ENCODE results near the gene CDH4. TPM values are rescaled to one million over a fixed set of nuclear protein-coding genes. Genes with fewer than 3 reads are reported as not detected.

The CDH4 gene
- total and polyA plus RNA-seq, 9 of the 15 experiments (the other 6 are each of a cell fraction or from before 2014, with no cell fraction given), result 0.04 TPM; not detected in 8

DNA sequence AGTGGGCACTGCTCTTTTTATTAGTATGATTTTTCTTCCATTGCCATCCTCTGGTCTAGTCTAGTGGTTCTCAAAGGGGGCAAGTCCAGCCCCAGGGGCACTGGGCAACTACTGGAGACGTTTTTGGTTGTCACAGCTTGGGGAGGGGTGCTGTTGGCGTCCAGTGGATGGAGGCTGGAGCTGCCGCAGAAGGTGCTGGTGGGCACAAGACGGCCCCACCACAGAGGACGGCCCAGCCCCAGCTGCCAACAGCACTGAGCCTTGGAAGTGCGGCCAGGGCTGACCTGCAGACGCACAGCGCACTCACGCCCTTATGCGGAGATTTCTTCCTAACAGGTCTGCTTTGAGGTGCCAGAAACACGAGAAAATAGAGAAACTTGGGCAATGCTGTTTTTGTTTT is 40.3 kb downstream of the CDH4 start:
- TF ChIP-seq, protein P1, sequence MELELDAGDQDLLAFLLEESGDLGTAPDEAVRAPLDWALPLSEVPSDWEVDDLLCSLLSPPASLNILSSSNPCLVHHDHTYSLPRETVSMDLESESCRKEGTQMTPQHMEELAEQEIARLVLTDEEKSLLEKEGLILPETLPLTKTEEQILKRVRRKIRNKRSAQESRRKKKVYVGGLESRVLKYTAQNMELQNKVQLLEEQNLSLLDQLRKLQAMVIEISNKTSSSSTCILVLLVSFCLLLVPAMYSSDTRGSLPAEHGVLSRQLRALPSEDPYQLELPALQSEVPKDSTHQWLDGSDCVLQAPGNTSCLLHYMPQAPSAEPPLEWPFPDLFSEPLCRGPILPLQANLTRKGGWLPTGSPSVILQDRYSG (tag; conservative IDR thresholded peaks at IDR 0.05; ENCODE audit: low read depth), result no peak
- TF ChIP-seq, protein P2, sequence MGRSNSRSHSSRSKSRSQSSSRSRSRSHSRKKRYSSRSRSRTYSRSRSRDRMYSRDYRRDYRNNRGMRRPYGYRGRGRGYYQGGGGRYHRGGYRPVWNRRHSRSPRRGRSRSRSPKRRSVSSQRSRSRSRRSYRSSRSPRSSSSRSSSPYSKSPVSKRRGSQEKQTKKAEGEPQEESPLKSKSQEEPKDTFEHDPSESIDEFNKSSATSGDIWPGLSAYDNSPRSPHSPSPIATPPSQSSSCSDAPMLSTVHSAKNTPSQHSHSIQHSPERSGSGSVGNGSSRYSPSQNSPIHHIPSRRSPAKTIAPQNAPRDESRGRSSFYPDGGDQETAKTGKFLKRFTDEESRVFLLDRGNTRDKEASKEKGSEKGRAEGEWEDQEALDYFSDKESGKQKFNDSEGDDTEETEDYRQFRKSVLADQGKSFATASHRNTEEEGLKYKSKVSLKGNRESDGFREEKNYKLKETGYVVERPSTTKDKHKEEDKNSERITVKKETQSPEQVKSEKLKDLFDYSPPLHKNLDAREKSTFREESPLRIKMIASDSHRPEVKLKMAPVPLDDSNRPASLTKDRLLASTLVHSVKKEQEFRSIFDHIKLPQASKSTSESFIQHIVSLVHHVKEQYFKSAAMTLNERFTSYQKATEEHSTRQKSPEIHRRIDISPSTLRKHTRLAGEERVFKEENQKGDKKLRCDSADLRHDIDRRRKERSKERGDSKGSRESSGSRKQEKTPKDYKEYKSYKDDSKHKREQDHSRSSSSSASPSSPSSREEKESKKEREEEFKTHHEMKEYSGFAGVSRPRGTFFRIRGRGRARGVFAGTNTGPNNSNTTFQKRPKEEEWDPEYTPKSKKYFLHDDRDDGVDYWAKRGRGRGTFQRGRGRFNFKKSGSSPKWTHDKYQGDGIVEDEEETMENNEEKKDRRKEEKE (IDR thresholded peaks at IDR 0.05; ENCODE audit: borderline replicate concordance in 1 of 2, control insufficient read depth in 1 of 2, low read depth in 2 of 2, low read length in 1 of 2), result no peak
- no peak for TF ChIP-seq STAT5A (IDR thresholded peaks at IDR 0.05; ENCODE audit: borderline replicate concordance, low read length)
- no peak for TF ChIP-seq POLR2A (conservative IDR thresholded peaks at IDR 0.05)
- TF ChIP-seq COPS2 (conservative IDR thresholded peaks at IDR 0.05), result no peak
- TF ChIP-seq ZC3H11A (IDR thresholded peaks at IDR 0.05; ENCODE audit: low read depth, low read length), result no peak
- no peak for TF ChIP-seq GATA2 (CRISPR knock-in tag; IDR thresholded peaks at IDR 0.05)
- no peak for TF ChIP-seq PPARD (CRISPR knock-in tag; IDR thresholded peaks at IDR 0.05)
- TF ChIP-seq, protein P3, sequence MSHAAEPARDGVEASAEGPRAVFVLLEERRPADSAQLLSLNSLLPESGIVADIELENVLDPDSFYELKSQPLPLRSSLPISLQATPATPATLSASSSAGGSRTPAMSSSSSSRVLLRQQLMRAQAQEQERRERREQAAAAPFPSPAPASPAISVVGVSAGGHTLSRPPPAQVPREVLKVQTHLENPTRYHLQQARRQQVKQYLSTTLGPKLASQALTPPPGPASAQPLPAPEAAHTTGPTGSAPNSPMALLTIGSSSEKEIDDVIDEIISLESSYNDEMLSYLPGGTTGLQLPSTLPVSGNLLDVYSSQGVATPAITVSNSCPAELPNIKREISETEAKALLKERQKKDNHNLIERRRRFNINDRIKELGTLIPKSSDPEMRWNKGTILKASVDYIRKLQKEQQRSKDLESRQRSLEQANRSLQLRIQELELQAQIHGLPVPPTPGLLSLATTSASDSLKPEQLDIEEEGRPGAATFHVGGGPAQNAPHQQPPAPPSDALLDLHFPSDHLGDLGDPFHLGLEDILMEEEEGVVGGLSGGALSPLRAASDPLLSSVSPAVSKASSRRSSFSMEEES (CRISPR knock-in tag; IDR thresholded peaks at IDR 0.05), result no peak
- Histone ChIP-seq H3K4me2 (ENCODE audit: insufficient read depth, low read length) (no peak overlapping the region), H3K9ac (ENCODE audit: insufficient read depth in 1 of 2, low read depth in 2 of 2, low read length in 2 of 2) (no peak overlapping the region), H2AFZ (ENCODE audit: low read depth, low read length) (no peak overlapping the region), H4K20me1 (replicated peaks; ENCODE audit: control insufficient read depth, insufficient read depth, low read length) (0 out of 2 replicates have a peak, but pooled peaks cover 6% of the 10 kb centered on the region), H3K36me3 (ENCODE audit: control insufficient read depth, insufficient read depth, low read length) (no peaks in the 10 kb centered on the region), H3K4me3 (no peak overlapping the region), H3K79me2 (ENCODE audit: control insufficient read depth, insufficient read depth, low read length) (no peaks in the 10 kb centered on the region), H3K4me1 (replicated peaks in 1 of 2; ENCODE audit: control insufficient read depth in 2 of 2, insufficient read depth in 2 of 2, low read length in 2 of 2) (no peaks in the 10 kb centered on the region), H3K9me3 (replicated peaks; ENCODE audit: control insufficient read depth, insufficient read depth, low read depth, low read length) (no peaks in the 10 kb centered on the region), H3K27ac (ENCODE audit: extremely low read depth, low read depth, low read length) (no peak overlapping the region), H3K27me3 (ENCODE audit: control insufficient read depth in 2 of 2, insufficient read depth in 2 of 2, low read length in 2 of 2) (peaks cover 2 to 40% of the 10 kb centered on the region in 2 experiments; a peak in 4 of 5 replicates), H3K9me1 (ENCODE audit: control insufficient read depth, insufficient read depth, low read length) (no peaks in the 10 kb centered on the region)
- ATAC-seq, result no peak
- POLR2A ChIA-PET, result interaction anchor here (0.6 kb wide), 1 partner anchor 14 kb away, joined by 3 read pairs; no protein-coding TSS in a partner anchor
- in situ Hi-C loops (cut with MboI), result no loop called here
- DNase-seq (ENCODE audit: extremely low read depth in 1 of 4, low spot score in 3 of 4), result no peak
- intact Hi-C loops (cut with micrococcal nuclease), result no loop called here
- no TSS peak for BruUV-seq (replicated peaks)
- CTCF ChIA-PET (ENCODE audit: low intra/inter-chr PET ratio), result no interaction called here
- WGBS (ENCODE audit: insufficient coverage, low coverage, missing lambda C conversion rate), result 2% methylated on average over 11 of the region's 11 CpGs
- FAIRE-seq, result no peak
